Neural progenitor cell (in vitro differentiated cells): Measurements from ENCODE around the gene PRCD. TPM values are rescaled to one million over a fixed set of nuclear protein-coding genes. Genes with fewer than 3 reads are reported as not detected.

Experiments used
- DNase-seq: peaks from one replicate; pipeline ENCODE4 v3.0.0-alpha.2; 2016; ENCODE audit warnings: low spot score
- H2AFZ ChIP-seq: fragments of 200-600 bp; sonication (generic); replicated peaks from 2 replicates; pipeline ENCODE4 v1.6.1; 2016; ENCODE audit warnings: antibody characterized with exemption
- H3F3A ChIP-seq: fragments of 200-600 bp; sonication (generic); 2 replicates; pipeline ENCODE4 v1.6.1; 2016; ENCODE audit warnings: antibody characterized with exemption, low read depth
- H3K27ac ChIP-seq: fragments of 200-600 bp; sonication (generic); 2 replicates; pipeline ENCODE4 v1.5.1; 2016; ENCODE audit warnings: mild to moderate bottlenecking
- H3K27me3 ChIP-seq: fragments of 200-600 bp; sonication (generic); 2 replicates; pipeline ENCODE4 v1.6.1; 2016; ENCODE audit warnings: mild to moderate bottlenecking, moderate library complexity
- H3K36me3 ChIP-seq: fragments of 200-600 bp; sonication (generic); 2 replicates; pipeline ENCODE4 v1.5.1; 2016
- H3K4me1 ChIP-seq: fragments of 200-600 bp; sonication (generic); 2 replicates; pipeline ENCODE4 v1.6.1; 2016; ENCODE audit warnings: mixed run types
- H3K4me2 ChIP-seq: fragments of 200-600 bp; sonication (generic); 2 replicates; pipeline ENCODE4 v1.6.1; 2016
- H3K4me3 ChIP-seq: fragments of 200-600 bp; sonication (generic); 2 replicates; pipeline ENCODE4 v1.5.1; 2016
- H3K79me2 ChIP-seq: fragments of 200-600 bp; sonication (generic); 2 replicates; pipeline ENCODE4 v1.6.1; 2016; ENCODE audit warnings: low read depth
- H3K9ac ChIP-seq: fragments of 200-600 bp; sonication (generic); 2 replicates; pipeline ENCODE4 v1.6.1; 2016
- H3K9me3 ChIP-seq: fragments of 200-600 bp; sonication (generic); 2 replicates; pipeline ENCODE4 v1.5.1; 2016; ENCODE audit warnings: low read depth
- H4K20me1 ChIP-seq: fragments of 200-600 bp; sonication (generic); 2 replicates; pipeline ENCODE4 v1.6.1; 2016; ENCODE audit warnings: low read depth
- H3K27ac Mint-ChIP-seq: 3 replicates; pipeline ENCODE4 v1.8.0; 2021; ENCODE audit warnings: mixed read lengths
- H3K27me3 Mint-ChIP-seq: 2 replicates; pipeline ENCODE4 v1.8.0; 2022; ENCODE audit warnings: low read depth, mild to moderate bottlenecking, inconsistent platforms, moderate library complexity, mixed read lengths; ENCODE audit not compliant: insufficient read depth
- H3K36me3 Mint-ChIP-seq: 3 replicates; pipeline ENCODE4 v1.8.0; 2021; ENCODE audit warnings: mixed read lengths
- H3K4me1 Mint-ChIP-seq: 3 replicates; pipeline ENCODE4 v1.8.0; 2021; ENCODE audit warnings: mixed read lengths
- H3K4me3 Mint-ChIP-seq: 3 replicates; pipeline ENCODE4 v1.8.0; 2021; ENCODE audit warnings: mild to moderate bottlenecking, moderate library complexity, mixed read lengths
- H3K9me3 Mint-ChIP-seq: 3 replicates; pipeline ENCODE4 v1.8.0; 2020; ENCODE audit warnings: mixed read lengths
- CTCF ChIP-seq: fragments of 200-600 bp; sonication (generic); IDR thresholded peaks from 2 replicates; pipeline ENCODE4 v1.5.1; 2017; ENCODE audit warnings: antibody characterized with exemption, mild to moderate bottlenecking
- EZH2 ChIP-seq: fragments of 200-600 bp; sonication (generic); IDR thresholded peaks from 2 replicates; pipeline ENCODE4 v1.6.1; 2017; ENCODE audit warnings: antibody characterized with exemption, mild to moderate bottlenecking, moderate library complexity
- EZH2phosphoT487 ChIP-seq: fragments of 200-600 bp; sonication (generic); IDR thresholded peaks from 2 replicates; pipeline ENCODE4 v1.6.1; 2017; ENCODE audit warnings: antibody characterized with exemption
- total RNA-seq: library from RNA; depleted of rRNA; stranded (reverse); fragments of >200 nt; gene quantifications from 2 replicates; pipeline ENCODE4 v1.2.3, GENCODE V29; 2015; ENCODE audit warnings: low replicate concordance

The PRCD gene
- total RNA-seq, 1 donor from 2014 or later: not detected

DNA sequence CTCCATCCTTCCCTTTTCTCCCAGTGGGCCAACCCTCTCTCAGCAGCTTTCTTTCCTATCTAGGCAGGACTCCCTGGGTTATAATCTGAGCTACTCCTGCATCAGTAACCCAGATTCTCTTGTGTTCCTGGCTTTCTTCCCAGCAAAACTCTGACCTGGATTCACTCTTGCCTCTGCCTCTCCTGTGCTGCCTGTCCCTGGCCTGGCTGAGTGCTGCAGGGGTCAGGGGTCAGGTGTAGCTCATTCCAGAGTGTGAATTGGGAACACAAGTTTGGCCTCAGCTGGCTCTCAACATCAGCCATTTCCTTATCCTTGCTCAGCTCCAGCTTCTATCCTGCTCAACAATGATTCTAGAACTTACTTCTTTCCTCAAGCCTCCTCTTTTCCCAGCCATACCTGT is 48.3 kb downstream of the PRCD start:
- H3K79me2 ChIP-seq: no peaks in the 10 kb centered on the region
- H3K4me1 Mint-ChIP-seq: peaks cover 15% of the 10 kb centered on the region
- peaks cover 18% of the 10 kb centered on the region for H3K4me1 ChIP-seq
- peaks cover 25% of the 10 kb centered on the region for H4K20me1 ChIP-seq
- H3K9ac ChIP-seq: no peak overlapping the region
- no peaks in the 10 kb centered on the region for H3K36me3 ChIP-seq
- H2AFZ ChIP-seq: no peak overlapping the region
- H3K4me3 Mint-ChIP-seq: peak overlapping the region; percentile 30
- no peak for DNase-seq
- peaks cover 49% of the 10 kb centered on the region for H3K27me3 Mint-ChIP-seq
- no peak for TF ChIP-seq CTCF
- no peak for TF ChIP-seq EZH2
- no peak for TF ChIP-seq EZH2phosphoT487
- H3K36me3 Mint-ChIP-seq: no peaks in the 10 kb centered on the region
- no peak overlapping the region for H3K4me3 ChIP-seq
- H3K9me3 ChIP-seq: no peaks in the 10 kb centered on the region
- H3K27me3 ChIP-seq: peaks cover 68% of the 10 kb centered on the region
- H3K4me2 ChIP-seq: no peak overlapping the region
- H3K27ac Mint-ChIP-seq: no peak overlapping the region
- H3F3A ChIP-seq: peaks cover 21% of the 10 kb centered on the region
- H3K27ac ChIP-seq: no peak overlapping the region
- peaks cover 11% of the 10 kb centered on the region for H3K9me3 Mint-ChIP-seq

DNA sequence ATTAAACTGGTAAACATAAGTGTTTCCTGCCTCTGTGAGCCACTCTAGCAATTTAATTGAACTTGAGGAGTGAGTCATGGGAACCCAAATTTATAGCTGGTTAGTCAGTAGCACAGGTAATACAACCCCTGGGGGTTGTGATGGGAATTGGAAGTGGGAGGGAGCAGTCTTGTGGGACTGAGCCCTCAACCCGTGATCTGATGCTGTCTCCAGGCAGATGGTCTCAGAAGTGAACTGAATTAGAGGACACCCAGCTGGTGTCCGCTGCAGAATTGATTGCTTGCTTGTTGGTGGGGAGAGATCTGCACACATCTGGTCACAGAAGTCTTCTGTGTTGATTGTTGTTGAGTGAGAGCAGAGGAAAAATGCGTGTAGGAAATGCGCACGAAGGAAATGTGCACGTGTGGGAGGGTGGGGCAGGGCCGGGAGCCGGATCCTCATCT is 53.6 kb downstream of the PRCD start:
- no peak for TF ChIP-seq EZH2phosphoT487
- TF ChIP-seq CTCF: no peak
- no peak for TF ChIP-seq EZH2
- no peak overlapping the region for H3K4me3 ChIP-seq
- no peak overlapping the region for H3K27ac ChIP-seq
- no peaks in the 10 kb centered on the region for H3K79me2 ChIP-seq
- peaks cover 7% of the 10 kb centered on the region for H3K9me3 Mint-ChIP-seq
- H4K20me1 ChIP-seq: no peaks in the 10 kb centered on the region
- no peaks in the 10 kb centered on the region for H3K36me3 Mint-ChIP-seq
- H3K4me1 Mint-ChIP-seq: peaks cover 3% of the 10 kb centered on the region
- no peak for DNase-seq
- H3K9me3 ChIP-seq: no peaks in the 10 kb centered on the region
- no peak overlapping the region for H3K9ac ChIP-seq
- H3K4me1 ChIP-seq: no peaks in the 10 kb centered on the region
- H3K27me3 ChIP-seq: peaks cover 15% of the 10 kb centered on the region
- H3K27me3 Mint-ChIP-seq: peaks cover 14% of the 10 kb centered on the region
- no peak overlapping the region for H3K4me3 Mint-ChIP-seq
- no peak overlapping the region for H3K4me2 ChIP-seq
- peak overlapping the region; percentile 22 for H3K27ac Mint-ChIP-seq
- H2AFZ ChIP-seq: no peak overlapping the region
- no peaks in the 10 kb centered on the region for H3F3A ChIP-seq
- no peaks in the 10 kb centered on the region for H3K36me3 ChIP-seq

DNA sequence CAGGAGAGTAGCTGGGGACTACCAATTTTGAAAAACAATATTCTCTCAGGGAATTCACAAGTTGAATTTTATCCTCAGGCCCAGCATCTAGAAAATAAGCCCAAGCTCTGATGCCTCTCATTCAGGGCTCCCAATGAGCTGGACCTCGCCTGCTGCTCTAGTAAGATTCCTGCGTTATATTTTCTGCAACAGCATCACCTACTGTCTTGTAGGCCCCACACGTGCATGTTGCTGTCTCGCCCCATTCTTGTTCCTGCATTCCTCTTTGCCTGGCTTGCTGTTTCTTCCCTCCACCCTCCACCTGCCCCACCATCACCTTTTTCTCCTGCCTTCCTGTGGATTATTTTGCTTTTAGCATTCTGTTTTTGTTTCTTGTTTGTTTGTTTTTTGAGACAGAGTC is 54.1 kb downstream of the PRCD start:
- no peaks in the 10 kb centered on the region for H4K20me1 ChIP-seq
- peaks cover 10% of the 10 kb centered on the region for H3K27me3 ChIP-seq
- peaks cover 5% of the 10 kb centered on the region for H3K9me3 Mint-ChIP-seq
- DNase-seq: no peak
- H3F3A ChIP-seq: no peaks in the 10 kb centered on the region
- H3K79me2 ChIP-seq: no peaks in the 10 kb centered on the region
- peaks cover 10% of the 10 kb centered on the region for H3K27me3 Mint-ChIP-seq
- H3K9ac ChIP-seq: no peak overlapping the region
- H3K36me3 ChIP-seq: no peaks in the 10 kb centered on the region
- no peak overlapping the region for H3K4me2 ChIP-seq
- H3K4me1 Mint-ChIP-seq: peaks cover 3% of the 10 kb centered on the region
- H3K4me1 ChIP-seq: no peaks in the 10 kb centered on the region
- H2AFZ ChIP-seq: no peak overlapping the region
- H3K36me3 Mint-ChIP-seq: no peaks in the 10 kb centered on the region
- H3K27ac ChIP-seq: no peak overlapping the region
- H3K27ac Mint-ChIP-seq: no peak overlapping the region
- no peak overlapping the region for H3K4me3 ChIP-seq
- H3K9me3 ChIP-seq: no peaks in the 10 kb centered on the region
- no peak overlapping the region for H3K4me3 Mint-ChIP-seq
- TF ChIP-seq EZH2: no peak
- no peak for TF ChIP-seq CTCF
